Endothelial cell (in vitro differentiated cells): ENCODE results near the gene ANKS1B. TPM values are rescaled to one million over a fixed set of nuclear protein-coding genes. Genes with fewer than 3 reads are reported as not detected.

Experiments used
- DNase-seq: peaks from one replicate; pipeline ENCODE4 v3.0.0; 2021; ENCODE audit warnings: low spot score
- H3K27ac Mint-ChIP-seq: one replicate; pipeline ENCODE4 v1.8.0; 2021; ENCODE audit warnings: mixed read lengths, inconsistent platforms; ENCODE audit not compliant: unreplicated experiment
- H3K27me3 Mint-ChIP-seq: one replicate; pipeline ENCODE4 v1.8.0; 2021; ENCODE audit warnings: mild to moderate bottlenecking, moderate library complexity, mixed read lengths, inconsistent platforms; ENCODE audit not compliant: unreplicated experiment
- H3K36me3 Mint-ChIP-seq: one replicate; pipeline ENCODE4 v1.8.0; 2021; ENCODE audit warnings: mild to moderate bottlenecking, low read depth, mixed read lengths, inconsistent platforms; ENCODE audit not compliant: unreplicated experiment
- H3K4me1 Mint-ChIP-seq: one replicate; pipeline ENCODE4 v1.8.0; 2021; ENCODE audit warnings: mild to moderate bottlenecking, mixed read lengths, inconsistent platforms; ENCODE audit not compliant: unreplicated experiment
- H3K4me3 Mint-ChIP-seq: one replicate; pipeline ENCODE4 v1.8.0; 2021; ENCODE audit warnings: mild to moderate bottlenecking, mixed read lengths, inconsistent platforms; ENCODE audit not compliant: unreplicated experiment
- H3K9me3 Mint-ChIP-seq: one replicate; pipeline ENCODE4 v1.8.0; 2021; ENCODE audit warnings: mixed read lengths, inconsistent platforms; ENCODE audit not compliant: unreplicated experiment
- total RNA-seq: library from RNA; stranded (reverse); fragmentation: NEBNext Ultra II Directional; extraction: Animal tissue kit (Norgen Biotek cat#: 25700); gene quantifications from one replicate; pipeline ENCODE4 v1.2.1, GENCODE V29; 2021; ENCODE audit not compliant: unreplicated experiment
- TF ChIP-seq, protein P1 (sequence below): fragments of 200-600 bp; sonication (generic); IDR thresholded peaks from one replicate; pipeline ENCODE4 v1.5.0; 2021; ENCODE audit warnings: antibody characterized with exemption; ENCODE audit not compliant: unreplicated experiment

Gene ANKS1B
- total RNA-seq, 1 donor from 2014 or later = 2.6 TPM

- H3K27me3 Mint-ChIP-seq = no peaks in the 10 kb centered on the region
- peak; percentile 57 for DNase-seq
- no peak overlapping the region for H3K27ac Mint-ChIP-seq
- H3K4me3 Mint-ChIP-seq = no peak overlapping the region
- H3K9me3 Mint-ChIP-seq = no peaks in the 10 kb centered on the region
- H3K4me1 Mint-ChIP-seq = no peaks in the 10 kb centered on the region
- TF ChIP-seq, protein P1, sequence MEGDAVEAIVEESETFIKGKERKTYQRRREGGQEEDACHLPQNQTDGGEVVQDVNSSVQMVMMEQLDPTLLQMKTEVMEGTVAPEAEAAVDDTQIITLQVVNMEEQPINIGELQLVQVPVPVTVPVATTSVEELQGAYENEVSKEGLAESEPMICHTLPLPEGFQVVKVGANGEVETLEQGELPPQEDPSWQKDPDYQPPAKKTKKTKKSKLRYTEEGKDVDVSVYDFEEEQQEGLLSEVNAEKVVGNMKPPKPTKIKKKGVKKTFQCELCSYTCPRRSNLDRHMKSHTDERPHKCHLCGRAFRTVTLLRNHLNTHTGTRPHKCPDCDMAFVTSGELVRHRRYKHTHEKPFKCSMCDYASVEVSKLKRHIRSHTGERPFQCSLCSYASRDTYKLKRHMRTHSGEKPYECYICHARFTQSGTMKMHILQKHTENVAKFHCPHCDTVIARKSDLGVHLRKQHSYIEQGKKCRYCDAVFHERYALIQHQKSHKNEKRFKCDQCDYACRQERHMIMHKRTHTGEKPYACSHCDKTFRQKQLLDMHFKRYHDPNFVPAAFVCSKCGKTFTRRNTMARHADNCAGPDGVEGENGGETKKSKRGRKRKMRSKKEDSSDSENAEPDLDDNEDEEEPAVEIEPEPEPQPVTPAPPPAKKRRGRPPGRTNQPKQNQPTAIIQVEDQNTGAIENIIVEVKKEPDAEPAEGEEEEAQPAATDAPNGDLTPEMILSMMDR = no peak
- H3K36me3 Mint-ChIP-seq = peaks cover 13% of the 10 kb centered on the region
Observed at GRCh38 chr12:98725476-98726247, 1259.1 kb downstream of the ANKS1B start.

DNA sequence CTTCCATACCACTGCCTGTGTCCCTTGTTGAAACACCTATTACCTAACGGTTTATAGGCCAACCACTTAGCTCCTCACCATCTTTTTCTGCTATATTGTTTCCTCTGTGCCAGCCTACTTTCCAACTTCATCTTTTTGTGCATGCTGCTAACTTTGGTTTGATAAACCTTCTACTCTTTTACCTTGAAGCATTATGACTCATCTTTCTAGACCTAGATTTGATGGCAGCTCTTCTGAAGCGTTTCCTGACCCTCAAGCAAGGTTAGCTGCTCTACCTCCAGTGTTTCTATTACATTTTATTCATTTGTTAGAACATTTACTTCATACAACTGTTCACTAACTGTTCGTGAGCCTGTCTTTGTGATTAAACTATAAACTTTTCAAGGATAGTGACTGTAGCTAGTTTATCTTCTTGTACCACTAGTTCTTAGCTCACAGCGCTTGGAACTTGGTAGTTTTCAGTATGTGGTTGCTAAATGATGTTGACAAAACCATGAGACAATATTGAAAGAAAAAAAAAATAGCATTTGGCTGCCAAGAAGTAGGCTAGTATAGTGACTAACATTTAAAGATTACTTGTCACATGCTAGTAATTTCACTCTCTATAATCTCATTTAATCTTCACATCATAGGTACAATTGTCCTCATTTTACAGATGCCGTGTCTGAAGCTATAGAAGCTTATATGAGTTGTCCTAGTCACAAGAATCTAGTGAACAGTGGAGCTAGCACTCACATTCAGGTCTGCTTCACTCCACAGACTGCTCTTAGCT, 1260.2 kb downstream of the ANKS1B start:
- no peak overlapping the region for H3K4me3 Mint-ChIP-seq
- no peaks in the 10 kb centered on the region for H3K27me3 Mint-ChIP-seq
- no peak overlapping the region for H3K27ac Mint-ChIP-seq
- no peak for DNase-seq
- no peaks in the 10 kb centered on the region for H3K4me1 Mint-ChIP-seq
- no peaks in the 10 kb centered on the region for H3K9me3 Mint-ChIP-seq
- TF ChIP-seq, protein P1 = no peak
- peaks cover 11% of the 10 kb centered on the region for H3K36me3 Mint-ChIP-seq

DNA sequence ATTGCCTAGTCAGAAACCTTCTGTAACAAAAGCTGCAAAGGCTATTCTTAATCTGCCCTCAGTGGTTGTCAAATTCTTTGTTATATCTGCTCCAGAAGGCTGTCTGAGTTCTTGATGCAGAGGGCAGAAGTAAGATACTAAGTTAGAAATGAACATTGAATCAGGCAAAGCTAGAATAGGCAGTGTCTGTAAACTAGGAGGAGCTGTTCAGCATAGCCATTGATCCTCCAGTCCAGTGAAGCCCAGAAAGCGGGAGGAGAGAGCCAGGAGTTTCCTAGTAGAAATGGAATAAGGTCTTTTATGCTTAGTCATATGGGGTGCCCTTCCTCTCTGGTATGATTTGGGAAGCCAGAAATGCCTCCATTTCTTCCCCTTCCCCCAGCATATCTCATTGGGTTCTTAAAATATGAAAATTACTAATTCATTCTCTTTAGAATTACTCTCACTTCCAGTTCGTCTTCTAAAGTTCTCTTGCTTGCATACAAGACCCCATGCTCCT, 1263.5 kb downstream of the ANKS1B start:
- Mint-ChIP-seq H3K4me1 (no peaks in the 10 kb centered on the region), H3K4me3 (no peak overlapping the region), H3K27me3 (no peaks in the 10 kb centered on the region), H3K9me3 (no peaks in the 10 kb centered on the region), H3K27ac (no peak overlapping the region), H3K36me3 (peaks cover 18% of the 10 kb centered on the region)
- TF ChIP-seq, protein P1 = no peak
- no peak for DNase-seq

DNA sequence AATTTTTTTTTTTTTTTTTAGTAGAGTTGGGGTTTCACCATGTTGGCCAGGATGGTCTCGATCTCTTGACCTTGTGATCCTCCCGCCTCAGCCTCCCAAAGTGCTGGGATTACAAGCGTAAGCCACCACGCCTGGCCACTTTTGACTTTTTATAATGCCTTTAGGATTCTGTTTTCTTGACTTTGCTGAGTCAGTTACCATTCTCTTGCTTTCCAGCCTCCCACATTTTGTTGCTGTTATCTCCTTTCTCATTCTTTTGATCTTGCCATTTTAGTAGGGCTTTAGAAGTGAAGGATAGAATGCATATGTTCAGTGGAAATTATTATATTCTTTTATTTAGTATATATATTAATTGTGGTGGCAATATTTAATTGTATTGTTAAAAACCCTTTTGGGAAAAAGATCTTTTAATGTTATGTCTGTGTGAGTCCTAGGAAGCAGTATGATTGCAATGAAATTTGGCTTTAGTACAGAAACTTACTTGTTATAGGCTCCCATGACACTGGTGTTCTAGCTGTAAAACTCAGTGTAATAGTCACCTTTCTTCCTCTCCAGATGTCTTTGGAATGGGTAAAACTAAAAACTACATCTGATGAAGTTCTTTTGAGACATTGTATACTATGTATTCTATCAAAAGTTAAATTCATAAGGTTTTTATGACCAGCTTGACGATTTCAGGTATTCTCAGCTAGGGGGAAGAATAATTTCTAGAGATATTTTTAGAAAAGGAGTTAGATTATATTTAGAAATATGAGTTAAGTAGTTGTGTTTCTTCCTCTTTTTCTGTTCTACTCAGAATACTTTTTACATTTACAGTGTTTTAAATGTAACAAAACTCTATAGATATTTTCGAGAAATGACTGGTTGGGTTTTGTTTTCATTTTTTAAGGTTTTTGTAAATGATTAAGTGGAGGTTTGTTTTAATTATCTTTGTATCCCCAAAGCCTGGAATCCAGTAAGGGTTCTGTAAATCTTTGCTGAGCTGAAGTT, 1264.9 kb downstream of the ANKS1B start:
- no peaks in the 10 kb centered on the region for H3K9me3 Mint-ChIP-seq
- TF ChIP-seq, protein P1 = no peak
- DNase-seq = no peak
- H3K4me3 Mint-ChIP-seq = no peak overlapping the region
- no peak overlapping the region for H3K27ac Mint-ChIP-seq
- no peaks in the 10 kb centered on the region for H3K4me1 Mint-ChIP-seq
- no peaks in the 10 kb centered on the region for H3K27me3 Mint-ChIP-seq
- peaks cover 14% of the 10 kb centered on the region for H3K36me3 Mint-ChIP-seq
